GM19240 (cell line): ENCODE results near the gene ZNF12.

ENCODE experiments used
- DNase-seq: peaks from one replicate; pipeline ENCODE4 v3.0.0; 2011; ENCODE audit warnings: low spot score; ENCODE audit not compliant: insufficient read length

ZNF12 gene

DNA sequence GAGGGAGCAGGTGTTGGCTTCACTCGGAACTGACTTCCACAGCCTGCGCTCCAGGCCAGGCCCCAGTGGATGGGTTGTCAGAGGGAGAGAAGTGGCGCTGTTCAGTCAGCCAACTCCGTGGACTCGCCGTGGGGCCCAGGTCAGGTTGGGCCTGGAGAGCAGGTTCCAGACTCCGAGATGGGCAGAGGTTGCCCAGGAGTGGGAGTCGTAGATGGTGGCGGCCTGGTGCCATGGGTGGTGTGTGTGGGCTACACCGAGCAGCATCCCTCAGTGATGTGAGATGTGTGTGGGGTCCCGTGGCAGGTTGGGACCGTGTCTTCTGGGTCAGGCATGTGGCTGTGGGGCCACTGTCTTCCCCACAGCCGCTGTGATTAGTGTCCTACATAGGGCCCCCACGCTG, 59.2 kb downstream of the ZNF12 start:
- DNase-seq = no peak

DNA sequence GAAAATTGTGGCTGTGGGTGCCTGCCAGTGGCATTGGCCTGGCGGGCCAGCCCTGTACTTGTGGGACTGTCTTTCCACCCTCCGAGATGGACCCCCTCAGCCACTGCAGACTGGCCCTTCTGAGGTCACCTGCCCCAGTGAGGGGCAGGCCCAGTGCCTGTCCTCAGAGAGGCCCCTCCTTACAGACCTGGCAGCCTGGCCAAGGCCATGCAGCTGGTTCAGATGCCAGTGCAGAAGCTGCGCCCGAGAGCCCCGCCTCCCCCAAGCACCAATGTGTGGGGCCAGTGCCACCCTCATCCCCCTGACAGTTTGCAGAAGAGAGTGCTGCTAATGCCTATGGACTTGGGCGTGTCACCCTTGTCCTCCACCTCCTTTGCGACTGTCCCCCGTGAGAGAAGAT, 59.7 kb downstream of the ZNF12 start:
- DNase-seq = no peak

DNA sequence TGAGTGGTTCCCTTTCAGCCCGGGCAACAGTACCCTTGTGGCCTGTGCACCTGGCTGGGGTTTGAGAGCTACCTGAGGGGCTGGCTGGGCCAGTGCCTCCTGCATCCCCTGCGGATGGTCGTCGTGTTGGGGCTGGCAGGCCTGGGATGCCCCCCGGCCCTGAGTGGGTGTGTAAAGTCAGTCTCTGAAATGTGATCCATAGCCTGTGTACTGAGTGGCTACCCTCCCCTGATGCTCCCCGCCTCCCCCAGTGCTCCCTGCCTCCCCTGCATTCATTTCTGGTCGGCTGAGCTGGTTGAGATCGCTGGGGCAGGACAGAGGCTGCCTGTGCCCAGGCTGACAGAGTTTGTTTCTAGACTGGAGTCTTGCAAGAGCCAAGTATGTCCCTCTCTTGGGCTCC, 60.3 kb downstream of the ZNF12 start:
- no peak for DNase-seq

DNA sequence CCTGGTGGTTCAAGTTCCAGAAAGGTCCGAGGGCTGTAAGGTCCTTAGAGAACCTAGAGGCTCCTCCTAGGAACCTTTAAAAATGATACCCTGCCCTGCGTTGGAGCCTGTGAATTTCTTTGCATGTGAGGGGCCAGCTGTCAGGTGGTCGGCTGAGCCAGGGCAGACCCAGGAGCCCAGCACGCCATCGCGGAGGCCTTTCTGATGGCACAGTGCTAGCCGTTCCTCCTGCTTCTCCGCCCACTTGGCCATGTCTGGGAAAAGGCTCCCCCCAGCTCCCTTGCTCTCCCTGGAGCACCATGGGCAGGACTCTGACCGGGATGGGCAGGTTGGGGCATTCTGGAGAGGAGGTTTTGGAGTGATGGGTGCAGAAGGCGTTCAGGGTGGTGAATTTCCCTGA, 62.0 kb downstream of the ZNF12 start:
- no peak for DNase-seq

DNA sequence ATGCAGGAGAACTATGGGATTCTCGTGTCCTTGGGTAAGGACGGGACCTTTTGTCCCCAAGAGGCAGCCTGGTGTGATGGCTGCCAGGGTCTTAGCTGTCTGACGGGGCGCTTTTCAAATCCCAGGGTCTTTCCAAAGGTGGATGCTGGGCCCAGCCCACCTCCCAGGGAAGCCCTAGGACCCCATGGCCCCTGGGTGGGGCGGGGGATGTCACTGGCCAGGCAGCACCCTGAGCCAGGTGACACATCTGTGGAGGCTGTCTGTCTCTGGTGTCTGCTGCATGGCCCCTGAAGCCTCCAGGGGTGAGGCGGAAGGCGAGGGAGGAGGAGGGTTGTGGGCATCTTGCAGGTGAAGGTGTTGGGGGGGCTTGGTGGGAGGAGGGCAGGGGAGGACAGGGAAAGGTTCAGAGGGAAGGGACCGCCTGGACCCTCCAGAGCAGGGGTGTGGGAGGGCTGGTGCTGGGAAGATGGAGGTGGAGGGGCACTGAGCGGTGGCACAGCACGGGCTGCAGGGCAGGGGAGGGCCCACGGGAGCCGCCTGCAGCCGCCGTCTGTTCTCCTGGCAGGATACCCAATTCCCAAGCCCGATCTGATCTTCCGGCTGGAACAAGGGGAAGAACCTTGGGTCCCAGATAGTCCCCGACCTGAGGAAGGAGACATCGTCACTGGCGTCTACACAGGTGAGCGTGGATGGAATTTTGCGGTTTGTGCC, 62.7 kb downstream of the ZNF12 start:
- no peak for DNase-seq

DNA sequence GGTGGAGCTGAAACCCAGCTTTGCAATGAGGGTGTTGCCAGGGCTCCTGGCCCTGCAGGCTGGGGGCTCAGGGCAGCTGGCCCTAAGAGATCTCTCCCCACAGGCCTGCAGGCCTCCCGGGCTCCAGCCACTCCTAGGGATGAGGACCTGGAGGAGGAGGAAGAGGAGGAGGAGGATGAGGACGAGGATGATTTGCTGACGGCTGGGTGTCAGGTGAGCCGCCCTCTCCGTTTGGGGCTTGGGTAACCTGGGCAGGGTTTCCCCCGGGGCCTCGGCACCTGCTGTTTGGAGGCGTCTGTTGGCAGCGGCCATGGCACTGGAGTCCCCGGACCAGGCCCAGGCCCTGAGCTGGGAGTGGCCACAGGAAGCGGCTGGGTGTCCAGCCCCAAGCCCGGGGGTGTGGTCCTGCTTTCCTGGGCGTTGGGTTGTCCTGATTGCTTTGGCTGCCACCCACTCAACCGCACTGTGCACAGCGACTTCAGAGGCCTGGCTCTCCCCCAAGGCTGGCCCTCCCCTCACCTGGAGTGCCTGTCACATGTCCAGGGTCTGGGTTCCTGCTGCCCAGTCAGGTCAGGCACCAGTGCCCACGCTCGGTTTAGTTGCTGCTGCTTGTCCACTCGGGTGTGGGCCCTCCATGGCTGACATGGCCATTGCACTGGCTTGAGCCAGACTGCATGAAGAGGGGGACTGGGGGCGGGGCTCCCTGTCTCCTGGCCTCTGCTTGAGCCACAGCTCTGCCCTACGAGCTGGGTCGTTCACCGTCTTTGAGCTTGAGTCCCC, 63.7 kb downstream of the ZNF12 start:
- no peak for DNase-seq

DNA sequence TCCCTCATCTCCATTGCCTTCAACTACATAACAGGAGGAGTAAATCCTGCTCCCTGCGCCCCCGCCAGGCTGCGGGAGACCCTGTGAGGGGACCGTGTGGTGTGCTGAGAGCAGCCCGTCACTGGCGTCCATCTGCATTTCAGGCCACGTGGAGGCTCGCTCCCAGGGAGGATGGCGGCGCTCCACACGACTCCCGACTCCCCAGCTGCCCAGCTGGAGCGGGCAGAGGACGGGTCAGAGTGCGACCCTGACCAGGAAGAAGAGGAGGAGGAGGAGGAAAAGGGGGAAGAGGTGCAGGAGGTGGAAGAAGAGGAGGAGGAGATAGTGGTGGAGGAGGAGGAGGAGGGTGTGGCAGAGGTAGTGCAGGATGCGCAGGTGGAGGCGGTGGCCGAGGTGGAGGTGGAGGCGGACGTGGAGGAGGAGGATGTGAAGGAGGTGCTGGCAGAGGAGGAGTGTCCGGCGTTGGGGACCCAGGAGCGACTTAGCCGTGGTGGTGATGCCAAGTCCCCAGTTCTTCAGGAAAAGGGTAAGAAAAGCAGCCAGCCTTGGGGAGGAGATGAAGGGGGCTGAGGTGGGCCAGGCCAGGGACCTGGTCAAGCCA, 64.4 kb downstream of the ZNF12 start:
- no peak for DNase-seq

DNA sequence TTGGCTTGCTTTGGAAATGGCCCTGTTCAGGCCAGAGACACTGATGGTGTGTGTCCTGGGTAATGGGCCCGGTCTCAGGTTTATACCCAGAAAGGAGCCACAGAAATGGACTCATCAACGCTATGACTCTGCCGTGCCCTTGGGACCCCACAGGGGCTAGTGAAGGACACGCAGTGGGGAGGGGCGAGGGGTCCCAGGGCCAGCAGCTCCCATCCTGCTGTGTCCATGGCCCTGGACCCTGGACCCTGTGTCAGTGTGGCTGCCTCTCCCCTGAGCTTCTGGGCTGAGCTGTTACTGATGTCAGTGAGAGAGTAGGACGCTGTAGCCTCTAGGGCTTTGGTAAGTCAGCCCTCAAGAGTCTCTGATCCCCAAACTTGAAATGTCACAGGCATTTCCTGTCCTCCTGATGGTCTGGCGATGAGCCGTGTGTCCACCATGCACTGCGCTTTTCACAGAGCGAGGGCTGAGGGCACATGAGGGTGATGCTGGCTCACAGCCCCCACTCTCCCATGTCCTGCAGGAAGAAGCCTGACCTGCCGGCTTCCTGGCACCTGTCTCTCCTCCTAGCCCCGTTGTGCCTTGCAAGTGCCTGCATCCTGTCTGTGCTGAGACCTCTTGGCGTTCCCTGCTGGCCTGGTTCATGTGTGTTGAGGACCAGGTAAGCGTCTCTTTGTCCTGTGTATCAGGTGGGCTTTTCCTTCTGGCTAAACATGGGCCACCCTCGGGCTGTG, 65.3 kb downstream of the ZNF12 start:
- DNase-seq = no peak

DNA sequence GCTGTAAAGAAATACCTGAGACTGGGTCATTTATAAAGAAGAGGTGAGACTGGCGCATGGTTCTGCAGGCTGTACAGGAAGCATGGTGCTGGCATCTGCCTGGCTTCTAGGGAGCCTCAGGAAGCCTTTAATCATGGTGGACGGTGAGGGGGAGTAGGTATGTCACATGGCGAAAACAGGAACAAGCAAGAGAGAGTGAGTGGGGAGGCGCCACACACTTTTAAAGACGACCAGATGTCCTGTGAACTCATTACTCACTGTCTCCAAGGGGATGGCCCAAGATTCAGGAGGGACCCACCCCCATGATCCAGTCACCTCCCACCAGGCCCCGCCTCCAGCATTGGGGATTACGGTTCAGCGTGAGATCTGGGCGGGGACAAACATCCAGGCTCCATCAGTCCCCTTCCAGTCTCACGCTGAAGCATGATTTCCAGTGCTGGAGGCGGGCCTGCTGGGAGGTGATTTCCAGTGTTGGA, 66.5 kb downstream of the ZNF12 start:
- DNase-seq = no peak

DNA sequence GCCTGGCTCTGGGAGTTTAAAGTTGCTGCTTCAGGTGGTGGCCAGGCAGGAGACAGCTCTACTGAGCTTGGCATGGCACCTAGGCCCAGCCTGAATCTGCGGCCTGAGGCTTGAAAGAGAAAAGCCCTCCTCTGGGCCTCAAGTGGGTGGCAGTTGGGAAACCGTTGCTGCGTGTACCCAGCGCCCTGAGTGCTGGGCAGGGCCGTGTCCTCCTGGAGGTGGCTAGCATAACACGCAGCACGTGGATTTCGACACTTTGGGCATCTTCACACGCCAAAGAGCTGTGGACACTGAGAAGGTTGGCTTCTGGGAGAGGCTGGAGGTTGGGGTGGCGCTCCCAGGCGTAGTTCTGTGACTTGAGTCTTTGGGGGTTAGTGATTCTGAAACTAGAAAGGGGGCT, 67.1 kb downstream of the ZNF12 start:
- no peak for DNase-seq

DNA sequence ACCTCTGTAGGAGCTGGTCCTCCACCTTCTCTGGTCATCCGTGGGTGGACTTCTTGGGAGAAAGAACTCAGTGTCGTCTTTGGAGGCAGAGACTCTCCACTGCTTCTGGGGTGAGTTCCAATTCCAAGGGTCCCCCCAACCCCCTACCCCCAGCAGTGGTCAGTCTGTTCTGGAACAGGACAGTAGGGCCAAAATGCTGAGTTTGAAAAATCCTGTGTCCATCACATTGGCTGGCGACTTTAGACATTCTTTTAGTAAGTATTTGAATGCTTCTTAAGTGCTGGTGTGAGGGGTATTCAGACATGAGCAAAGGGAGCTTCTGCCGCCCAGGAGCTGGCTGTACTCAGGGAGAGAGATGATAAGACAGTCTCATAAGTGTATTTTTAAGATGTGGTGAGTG, 67.7 kb downstream of the ZNF12 start:
- no peak for DNase-seq
